Frontal cortex (tissue), 4 donors: ENCODE measurements around the gene PARVA. TPM values are rescaled to one million over a fixed set of nuclear protein-coding genes. Genes with fewer than 3 reads are reported as not detected.

Source experiments
- DNase-seq, 2 donors: peaks; one replicate each; pipeline ENCODE4 v3.0.0; 2012; ENCODE audit warnings: low spot score in 2 of 2
- FAIRE-seq: peaks from 2 replicates; lab custom pipeline; 2012; peaks lifted over from hg19 to GRCh38; lab: Jason Lieb, UNC
- total RNA-seq: library from RNA; depleted of rRNA; stranded (reverse); fragments of >200 nt; gene quantifications from one replicate; pipeline ENCODE4 v1.2.3, GENCODE V29; 2014
- donor health status: control.
- donor health status: control.
- donor health status: control.

PARVA gene
- total RNA-seq, 1 donor from 2014 or later, result 3.3 TPM

GRCh38 chr11:12420706-12421105 is 43.3 kb downstream of the PARVA start:
- DNase-seq, result no peak
- FAIRE-seq, result no peak

GRCh38 chr11:12421386-12421785 is 44.0 kb downstream of the PARVA start:
- FAIRE-seq (no peak), DNase-seq (no peak)

GRCh38 chr11:12426176-12426575 is 48.8 kb downstream of the PARVA start:
- no peak for DNase-seq
- FAIRE-seq, result no peak

GRCh38 chr11:12429155-12429554 is 51.8 kb downstream of the PARVA start:
- FAIRE-seq (no peak), DNase-seq (no peak)

GRCh38 chr11:12430351-12430750 is 53.0 kb downstream of the PARVA start:
- no peak for DNase-seq
- FAIRE-seq, result no peak

GRCh38 chr11:12430954-12431595 is 53.7 kb downstream of the PARVA start:
- FAIRE-seq (no peak), DNase-seq (no peak)

- no peak for FAIRE-seq
- no peak for DNase-seq
Measured at GRCh38 chr11:12432507-12432906, 55.1 kb downstream of the PARVA start.

GRCh38 chr11:12433121-12433520 is 55.8 kb downstream of the PARVA start:
- FAIRE-seq (no peak), DNase-seq (no peak)

- DNase-seq (no peak), FAIRE-seq (no peak)
Measured at GRCh38 chr11:12433571-12434324, 56.4 kb downstream of the PARVA start.

- DNase-seq (no peak), FAIRE-seq (no peak)
Measured at GRCh38 chr11:12434325-12434654, 56.9 kb downstream of the PARVA start.

GRCh38 chr11:12435264-12435663 is 57.9 kb downstream of the PARVA start:
- FAIRE-seq, result no peak
- DNase-seq, result no peak

GRCh38 chr11:12436266-12436665 is 58.9 kb downstream of the PARVA start:
- no peak for DNase-seq
- FAIRE-seq, result no peak

- DNase-seq (no peak), FAIRE-seq (no peak)
Measured at GRCh38 chr11:12438291-12438690, 60.9 kb downstream of the PARVA start.

- DNase-seq (no peak), FAIRE-seq (no peak)
Measured at GRCh38 chr11:12439615-12440014, 62.2 kb downstream of the PARVA start.

- DNase-seq (no peak), FAIRE-seq (no peak)
Measured at GRCh38 chr11:12440565-12440964, 63.2 kb downstream of the PARVA start.

- no peak for DNase-seq
Measured at GRCh38 chr11:12441231-12441861, 64.0 kb downstream of the PARVA start.

GRCh38 chr11:12444601-12445000 is 67.2 kb downstream of the PARVA start:
- no peak for DNase-seq
- FAIRE-seq, result no peak

More at GRCh38 chr11:12441231-12441861, 64.0 kb downstream of the PARVA start:
- FAIRE-seq, result no peak

- FAIRE-seq (no peak), DNase-seq (no peak)
Measured at GRCh38 chr11:12445001-12445400, 67.6 kb downstream of the PARVA start.

GRCh38 chr11:12446863-12447262 is 69.5 kb downstream of the PARVA start:
- no peak for FAIRE-seq
- DNase-seq, result no peak

- DNase-seq (no peak), FAIRE-seq (no peak)
Measured at GRCh38 chr11:12448131-12448939, 71.0 kb downstream of the PARVA start.
